ENCODE data around the gene ZNHIT2.
A peak's percentile ranks its signal among the peaks of the same experiment; 100 is the strongest.

- TF ChIP-seq CTCF (IDR thresholded peaks at IDR 0.05; ENCODE audit: low read depth, low read length, poor library complexity, severe bottlenecking) (peak; percentile 90), EZH2phosphoT487 (IDR thresholded peaks at IDR 0.05; ENCODE audit: borderline replicate concordance, low read length) (no peak)
Observed at GRCh38 chr11:65112546-65113360, 4.7 kb downstream of the ZNHIT2 start.
